Activated T-helper 17 cell treated with anti-CD3 and anti-CD28 coated beads, Interleukin-2, amount 50 U/mL, for 72 hours (primary cell): Measurements from ENCODE around the gene RIPK3. TPM values are rescaled to one million over a fixed set of nuclear protein-coding genes. Genes with fewer than 3 reads are reported as not detected.

Experiments
- ATAC-seq: fragments of 150-1000 bp; cut with Tn5 transposase; replicated peaks from 2 replicates; pipeline ENCODE4 v1.10.0; 2021; ENCODE audit warnings: mild to moderate bottlenecking, moderate library complexity
- H3K27ac Mint-ChIP-seq: one replicate; pipeline ENCODE4 v1.8.0; 2022; ENCODE audit warnings: mixed read lengths
- H3K27me3 Mint-ChIP-seq: one replicate; pipeline ENCODE4 v1.8.0; 2022; ENCODE audit warnings: mixed read lengths
- H3K36me3 Mint-ChIP-seq: one replicate; pipeline ENCODE4 v1.8.0; 2022; ENCODE audit warnings: low read depth, mild to moderate bottlenecking, mixed read lengths
- H3K4me1 Mint-ChIP-seq: one replicate; pipeline ENCODE4 v1.8.0; 2022; ENCODE audit warnings: mixed read lengths
- H3K4me3 Mint-ChIP-seq: one replicate; pipeline ENCODE4 v1.8.0; 2022; ENCODE audit warnings: mild to moderate bottlenecking, mixed read lengths
- H3K9me3 Mint-ChIP-seq: one replicate; pipeline ENCODE4 v1.8.0; 2022; ENCODE audit warnings: mixed read lengths
- total RNA-seq, 2 donors: library from RNA; stranded (reverse); gene quantifications; one replicate each; pipeline ENCODE4 v1.2.3, GENCODE V29; 2022

RIPK3 gene
- total RNA-seq, 2 donors from 2014 or later, result 12.9 to 17.4 TPM

GRCh38 chr14:24298892-24299254 lies 40.9 kb downstream of the RIPK3 start:
- ATAC-seq, result peak; percentile 7
- no peaks in the 10 kb centered on the region for H3K27me3 Mint-ChIP-seq
- H3K4me1 Mint-ChIP-seq, result peaks cover 24% of the 10 kb centered on the region
- peak overlapping the region; percentile 95 for H3K4me3 Mint-ChIP-seq
- H3K9me3 Mint-ChIP-seq, result no peaks in the 10 kb centered on the region
- peak overlapping the region; percentile 96 for H3K27ac Mint-ChIP-seq
- H3K36me3 Mint-ChIP-seq, result peaks cover 69% of the 10 kb centered on the region

- peak overlapping the region; percentile 58 for H3K27ac Mint-ChIP-seq
- peaks cover 63% of the 10 kb centered on the region for H3K36me3 Mint-ChIP-seq
- H3K9me3 Mint-ChIP-seq, result no peaks in the 10 kb centered on the region
- peaks cover 24% of the 10 kb centered on the region for H3K4me1 Mint-ChIP-seq
- H3K27me3 Mint-ChIP-seq, result no peaks in the 10 kb centered on the region
- peak; percentile 40 for ATAC-seq
- H3K4me3 Mint-ChIP-seq, result peak overlapping the region; percentile 25
These were observed 42.4 kb downstream of the RIPK3 start for GRCh38 chr14:24297190-24297964.

GRCh38 chr14:24296341-24297157 lies 43.2 kb downstream of the RIPK3 start:
- H3K4me1 Mint-ChIP-seq, result peaks cover 24% of the 10 kb centered on the region
- peaks cover 63% of the 10 kb centered on the region for H3K36me3 Mint-ChIP-seq
- H3K4me3 Mint-ChIP-seq, result peak overlapping the region; percentile 25
- H3K9me3 Mint-ChIP-seq, result no peaks in the 10 kb centered on the region
- peak; percentile 82 for ATAC-seq
- peak overlapping the region; percentile 58 for H3K27ac Mint-ChIP-seq
- H3K27me3 Mint-ChIP-seq, result no peaks in the 10 kb centered on the region

GRCh38 chr14:24293525-24293924 lies 46.3 kb downstream of the RIPK3 start:
- no peak for ATAC-seq
- Mint-ChIP-seq H3K9me3 (no peaks in the 10 kb centered on the region), H3K36me3 (peaks cover 72% of the 10 kb centered on the region), H3K4me1 (peaks cover 29% of the 10 kb centered on the region), H3K4me3 (no peak overlapping the region), H3K27ac (no peak overlapping the region), H3K27me3 (no peaks in the 10 kb centered on the region)

- Mint-ChIP-seq H3K36me3 (peaks cover 81% of the 10 kb centered on the region), H3K4me1 (peaks cover 27% of the 10 kb centered on the region), H3K9me3 (no peaks in the 10 kb centered on the region), H3K27ac (no peak overlapping the region), H3K27me3 (no peaks in the 10 kb centered on the region), H3K4me3 (no peak overlapping the region)
- ATAC-seq, result no peak
These were observed 47.5 kb downstream of the RIPK3 start for GRCh38 chr14:24292118-24292807.

- Mint-ChIP-seq H3K4me1 (peaks cover 20% of the 10 kb centered on the region), H3K27me3 (no peaks in the 10 kb centered on the region), H3K27ac (no peak overlapping the region), H3K36me3 (peaks cover 78% of the 10 kb centered on the region), H3K4me3 (no peak overlapping the region), H3K9me3 (no peaks in the 10 kb centered on the region)
- no peak for ATAC-seq
These were observed 48.2 kb downstream of the RIPK3 start for GRCh38 chr14:24291446-24292117.

- Mint-ChIP-seq H3K9me3 (no peaks in the 10 kb centered on the region), H3K36me3 (peaks cover 69% of the 10 kb centered on the region), H3K27me3 (no peaks in the 10 kb centered on the region), H3K4me3 (no peak overlapping the region), H3K4me1 (peaks cover 16% of the 10 kb centered on the region), H3K27ac (no peak overlapping the region)
- no peak for ATAC-seq
These were observed 49.0 kb downstream of the RIPK3 start for GRCh38 chr14:24290746-24291145.

- H3K27me3 Mint-ChIP-seq, result no peaks in the 10 kb centered on the region
- H3K9me3 Mint-ChIP-seq, result no peaks in the 10 kb centered on the region
- H3K4me1 Mint-ChIP-seq, result peaks cover 16% of the 10 kb centered on the region
- peak; percentile 100 for ATAC-seq
- peak overlapping the region; percentile 49 for H3K4me3 Mint-ChIP-seq
- peaks cover 60% of the 10 kb centered on the region for H3K36me3 Mint-ChIP-seq
- no peak overlapping the region for H3K27ac Mint-ChIP-seq
These were observed 50.0 kb downstream of the RIPK3 start for GRCh38 chr14:24289649-24290280.

- no peak overlapping the region for H3K27ac Mint-ChIP-seq
- no peak for ATAC-seq
- H3K9me3 Mint-ChIP-seq, result no peaks in the 10 kb centered on the region
- no peak overlapping the region for H3K4me3 Mint-ChIP-seq
- H3K36me3 Mint-ChIP-seq, result peaks cover 38% of the 10 kb centered on the region
- no peaks in the 10 kb centered on the region for H3K27me3 Mint-ChIP-seq
- peaks cover 16% of the 10 kb centered on the region for H3K4me1 Mint-ChIP-seq
These were observed 52.8 kb downstream of the RIPK3 start for GRCh38 chr14:24286996-24287395.

Other genes with a start within 250 kb of the RIPK3 start
- gene PCK2, start 245.7 kb downstream of the RIPK3 start, total RNA-seq, result 10 to 100 TPM; 31.4 to 57.6 TPM
- 10 to 100 TPM; 72.4 to 94.8 TPM for gene DCAF11, start 225.2 kb downstream of the RIPK3 start, total RNA-seq
- 1 to 10 TPM; 1.7 to 2.5 TPM for gene NRL, start 225.0 kb downstream of the RIPK3 start, total RNA-seq
- gene FITM1, start 209.3 kb downstream of the RIPK3 start, total RNA-seq, result under 1 TPM in 1 of 2 donors, not detected in 1; 0.58 TPM
- 100 to 1,000 TPM; 361 to 375 TPM for gene PSME1, start 203.8 kb downstream of the RIPK3 start, total RNA-seq
- gene EMC9, start 198.4 kb downstream of the RIPK3 start, total RNA-seq, result 10 to 100 TPM; 31.0 to 43.8 TPM
- gene PSME2, start 193.4 kb downstream of the RIPK3 start, total RNA-seq, result 100 to 1,000 TPM; 339 to 489 TPM
- gene RNF31, start 192.5 kb downstream of the RIPK3 start, total RNA-seq, result 10 to 100 TPM; 56.6 to 86.7 TPM
- 100 to 1,000 TPM; 106 to 190 TPM for gene IRF9, start 178.7 kb downstream of the RIPK3 start, total RNA-seq
- gene REC8, start 167.9 kb downstream of the RIPK3 start, total RNA-seq, result 10 to 100 TPM; 35.7 to 58.8 TPM
- gene IPO4, start 151.2 kb downstream of the RIPK3 start, total RNA-seq, result 10 to 100 TPM; 34.0 to 78.7 TPM
- gene TM9SF1, start 144.6 kb downstream of the RIPK3 start, total RNA-seq, result 10 to 100 TPM; 28.6 to 33.4 TPM
- gene TSSK4, start 134.3 kb downstream of the RIPK3 start, total RNA-seq, result under 1 TPM in 1 of 2 donors, not detected in 1; 0.82 TPM
- 10 to 100 TPM; 62.8 to 69.8 TPM for gene CHMP4A, start 126.5 kb downstream of the RIPK3 start, total RNA-seq
- gene MDP1, start 123.9 kb downstream of the RIPK3 start, total RNA-seq, result 1 to 10 TPM; 4.0 to 7.1 TPM
- 100 to 1,000 TPM; 128 to 243 TPM for gene NEDD8, start 107.6 kb downstream of the RIPK3 start, total RNA-seq
- gene GMPR2, start 107.1 kb downstream of the RIPK3 start, total RNA-seq, result 10 to 100 TPM; 73.2 to 85.0 TPM
- gene TINF2, start 97.4 kb downstream of the RIPK3 start, total RNA-seq, result 10 to 100 TPM; 61.4 to 76.4 TPM
- 10 to 100 TPM; 16.1 to 18.2 TPM for gene TGM1, start 76.8 kb downstream of the RIPK3 start, total RNA-seq
- gene RABGGTA, start 68.4 kb downstream of the RIPK3 start, total RNA-seq, result 10 to 100 TPM; 61.0 to 68.3 TPM
- gene DHRS1, start 40.2 kb downstream of the RIPK3 start, total RNA-seq, result 10 to 100 TPM; 12.6 to 14.2 TPM
- gene NOP9, start 40.1 kb downstream of the RIPK3 start, total RNA-seq, result 10 to 100 TPM; 21.2 to 42.2 TPM
- gene CIDEB, start 32.0 kb downstream of the RIPK3 start, total RNA-seq, result 10 to 100 TPM; 14.9 to 28.1 TPM
- gene LTB4R2, start 29.9 kb downstream of the RIPK3 start, total RNA-seq, result 10 to 100 TPM in 1 of 2 donors, 1 to 10 TPM in 1; 8.7 to 13.5 TPM
- gene LTB4R, start 28.5 kb downstream of the RIPK3 start, total RNA-seq, result 10 to 100 TPM; 11.6 to 21.4 TPM
- 10 to 100 TPM in 1 of 2 donors, 1 to 10 TPM in 1; 2.3 to 10.5 TPM for gene ADCY4, start 4.9 kb downstream of the RIPK3 start, total RNA-seq
- under 1 TPM in 1 of 2 donors, not detected in 1; 0.66 TPM for gene NFATC4, start 28.2 kb upstream of the RIPK3 start, total RNA-seq
- under 1 TPM in 1 of 2 donors, not detected in 1; 0.04 TPM for gene NYNRIN, start 59.0 kb upstream of the RIPK3 start, total RNA-seq
- gene CBLN3, start 89.7 kb upstream of the RIPK3 start, total RNA-seq, result 10 to 100 TPM; 11.1 to 14.6 TPM
- gene KHNYN, start 90.0 kb upstream of the RIPK3 start, total RNA-seq, result 100 to 1,000 TPM in 1 of 2 donors, 10 to 100 TPM in 1; 64.3 to 132 TPM
- gene SDR39U1, start 102.8 kb upstream of the RIPK3 start, total RNA-seq, result 10 to 100 TPM; 36.6 to 45.7 TPM
- gene CMA1, start 168.3 kb upstream of the RIPK3 start, total RNA-seq, result under 1 TPM in 1 of 2 donors, not detected in 1; 0.80 TPM
- not detected for gene CTSG, start 236.3 kb upstream of the RIPK3 start, total RNA-seq